Peyer's patch (tissue), 4 donors: ENCODE results near the gene OGFRL1. TPM values are rescaled to one million over a fixed set of nuclear protein-coding genes. Genes with fewer than 3 reads are reported as not detected.

Experiments used
- DNase-seq, 3 donors: peaks; one replicate each; pipeline ENCODE4 v3.0.0-alpha.2; 2017 to 2019
- H3K27ac ChIP-seq, 4 donors: fragments of 200-600 bp; sonication (generic); one replicate each; pipeline ENCODE4 v1.5.1; 2016 to 2019
- H3K27me3 ChIP-seq, 2 donors: fragments of 200-600 bp; sonication (generic); one replicate each; pipeline ENCODE4 v1.5.1; 2019
- H3K36me3 ChIP-seq, 3 donors: fragments of 200-600 bp; sonication (generic); one replicate each; pipeline ENCODE4 v1.5.1; 2016 to 2019
- H3K4me1 ChIP-seq, 4 donors: fragments of 200-600 bp; sonication (generic); one replicate each; pipeline ENCODE4 v1.5.1; 2016 to 2019
- H3K4me3 ChIP-seq, 4 donors: fragments of 200-600 bp; sonication (generic); 1 replicate in 3 of 4; 2 replicates in 1 of 4; pipeline ENCODE4 v1.5.1; 2016 to 2019; ENCODE audit warnings: mild to moderate bottlenecking in 1 of 4
- H3K9me3 ChIP-seq, 4 donors: fragments of 200-600 bp; sonication (generic); one replicate each; pipeline ENCODE4 v1.5.1; 2016 to 2019; ENCODE audit warnings: mild to moderate bottlenecking in 1 of 4
- POLR2A ChIP-seq, 2 donors: fragments of 450-650 bp; IDR thresholded peaks; one replicate each; pipeline ENCODE4 v1.5.1; 2017; ENCODE audit warnings: antibody characterized with exemption in 2 of 2, mild to moderate bottlenecking in 2 of 2, moderate library complexity in 2 of 2
- total RNA-seq, 4 donors: library from RNA; depleted of rRNA; stranded (reverse); fragments of >200 nt; gene quantifications; one replicate each; pipeline ENCODE4 v1.1.0, GENCODE V29; 2016
- TF ChIP-seq, protein P1 (sequence below), 6 experiments: fragments of 450-650 bp in 4 of 6; fragments of 200-600 bp in 2 of 6; sonication (generic) in 1 of 6; IDR thresholded peaks; one replicate each; pipeline ENCODE4 v1.5.1; 2017 to 2019; ENCODE audit warnings: antibody characterized with exemption in 6 of 6, mild to moderate bottlenecking in 3 of 6, moderate library complexity in 1 of 6

The OGFRL1 gene
- total RNA-seq = 10 to 100 TPM in 1 of 4 donors, 1 to 10 TPM in 3; 3.0 to 36.3 (median 5.5) TPM

DNA sequence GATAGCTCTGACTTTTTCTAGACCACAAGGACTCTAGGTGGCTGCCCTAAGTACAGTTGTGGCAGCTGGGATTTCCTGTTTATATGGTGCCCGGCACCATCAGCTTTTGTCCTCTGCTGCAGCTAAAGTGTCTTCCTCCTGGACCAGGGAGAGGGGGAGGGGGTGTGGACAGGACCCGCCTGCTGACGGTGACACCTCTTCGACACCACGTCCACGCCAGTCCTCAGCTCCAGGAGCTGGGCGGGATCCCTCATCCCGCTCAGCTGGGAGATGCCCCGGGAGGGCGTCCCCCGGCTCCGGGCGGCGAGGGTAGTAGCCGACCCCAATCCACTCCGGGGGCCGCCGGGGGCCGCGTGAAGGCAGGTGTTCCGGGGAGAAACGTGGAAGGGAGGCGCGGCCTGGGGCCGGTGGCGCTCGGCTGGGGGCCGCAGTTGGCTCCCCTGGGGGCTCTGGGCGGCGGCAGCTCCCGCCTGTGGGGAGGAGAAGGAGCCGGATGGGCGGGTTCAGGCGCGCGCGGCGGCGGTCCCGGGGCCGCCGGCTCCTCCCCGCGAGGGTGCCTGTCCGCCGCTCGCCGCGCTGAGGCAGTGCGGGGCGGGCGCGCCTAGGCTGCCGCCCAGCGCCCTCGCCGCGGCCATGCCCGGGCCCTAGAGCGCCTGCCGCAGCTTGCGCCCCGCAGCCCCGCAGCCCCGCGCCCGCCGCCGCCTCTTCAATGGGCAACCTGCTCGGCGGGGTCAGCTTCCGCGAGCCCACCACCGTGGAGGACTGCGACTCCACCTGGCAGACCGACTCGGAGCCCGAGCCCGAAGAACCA lies at the start of gene OGFRL1:
Gene OGFRL1 (plus strand): TSS at position 584 of the 811 bp plus-strand sequence. CDS start 126 bp downstream, at position 710.
- H3K9me3 ChIP-seq = no peaks in the 10 kb centered on the region
- no peaks in the 10 kb centered on the region for H3K36me3 ChIP-seq

DNA sequence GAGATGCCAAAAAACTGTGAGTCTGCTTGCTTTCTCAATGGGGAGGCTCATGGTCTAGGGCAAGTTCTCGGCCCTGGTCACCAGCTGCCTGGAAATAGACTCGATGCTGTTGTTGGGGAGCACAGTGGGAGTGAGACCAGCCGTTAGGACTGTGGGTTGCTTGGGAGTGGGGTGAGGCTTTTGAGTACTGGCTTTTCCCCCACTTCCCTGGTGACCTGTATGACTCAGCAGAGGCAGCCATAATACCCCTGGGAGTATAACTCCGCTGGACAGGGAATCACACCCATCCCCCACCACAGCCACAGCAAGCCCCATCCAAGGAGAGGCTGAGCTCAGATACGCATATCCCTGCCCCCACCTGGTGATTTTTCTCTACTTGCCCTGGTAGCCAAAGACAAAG lies 48.9 kb upstream of the OGFRL1 start:
- no peaks in the 10 kb centered on the region for H3K9me3 ChIP-seq
- no peaks in the 10 kb centered on the region for H3K4me1 ChIP-seq
- H3K4me3 ChIP-seq = no peak overlapping the region
- no peak for DNase-seq
- no peaks in the 10 kb centered on the region for H3K27me3 ChIP-seq
- H3K27ac ChIP-seq = no peak overlapping the region
- no peaks in the 10 kb centered on the region for H3K36me3 ChIP-seq
- TF ChIP-seq, protein P1, sequence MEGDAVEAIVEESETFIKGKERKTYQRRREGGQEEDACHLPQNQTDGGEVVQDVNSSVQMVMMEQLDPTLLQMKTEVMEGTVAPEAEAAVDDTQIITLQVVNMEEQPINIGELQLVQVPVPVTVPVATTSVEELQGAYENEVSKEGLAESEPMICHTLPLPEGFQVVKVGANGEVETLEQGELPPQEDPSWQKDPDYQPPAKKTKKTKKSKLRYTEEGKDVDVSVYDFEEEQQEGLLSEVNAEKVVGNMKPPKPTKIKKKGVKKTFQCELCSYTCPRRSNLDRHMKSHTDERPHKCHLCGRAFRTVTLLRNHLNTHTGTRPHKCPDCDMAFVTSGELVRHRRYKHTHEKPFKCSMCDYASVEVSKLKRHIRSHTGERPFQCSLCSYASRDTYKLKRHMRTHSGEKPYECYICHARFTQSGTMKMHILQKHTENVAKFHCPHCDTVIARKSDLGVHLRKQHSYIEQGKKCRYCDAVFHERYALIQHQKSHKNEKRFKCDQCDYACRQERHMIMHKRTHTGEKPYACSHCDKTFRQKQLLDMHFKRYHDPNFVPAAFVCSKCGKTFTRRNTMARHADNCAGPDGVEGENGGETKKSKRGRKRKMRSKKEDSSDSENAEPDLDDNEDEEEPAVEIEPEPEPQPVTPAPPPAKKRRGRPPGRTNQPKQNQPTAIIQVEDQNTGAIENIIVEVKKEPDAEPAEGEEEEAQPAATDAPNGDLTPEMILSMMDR (IDR thresholded peaks at IDR 0.05) = no peak
- TF ChIP-seq POLR2A (IDR thresholded peaks at IDR 0.05) = no peak

More for the DNA sequence above, at the start of gene OGFRL1:
- Histone ChIP-seq H3K4me1 (peaks cover 0 to 7% (median 3%) of the 10 kb centered on the region in 4 donors), H3K27ac (peak within 1 kb of the TSS; percentile 82 to 96 (median 94)), H3K27me3 (no peaks in the 10 kb centered on the region), H3K4me3 (peak within 1 kb of the TSS; percentile 66 to 93 (median 74))
- peak; percentile 76 to 93 (median 91) for DNase-seq
- TF ChIP-seq, protein P1 (IDR thresholded peaks at IDR 0.05) = peak in 2 of 6 experiments; percentile 36 to 45
- TF ChIP-seq POLR2A (IDR thresholded peaks at IDR 0.05) = peak; percentile 20 to 78

DNA sequence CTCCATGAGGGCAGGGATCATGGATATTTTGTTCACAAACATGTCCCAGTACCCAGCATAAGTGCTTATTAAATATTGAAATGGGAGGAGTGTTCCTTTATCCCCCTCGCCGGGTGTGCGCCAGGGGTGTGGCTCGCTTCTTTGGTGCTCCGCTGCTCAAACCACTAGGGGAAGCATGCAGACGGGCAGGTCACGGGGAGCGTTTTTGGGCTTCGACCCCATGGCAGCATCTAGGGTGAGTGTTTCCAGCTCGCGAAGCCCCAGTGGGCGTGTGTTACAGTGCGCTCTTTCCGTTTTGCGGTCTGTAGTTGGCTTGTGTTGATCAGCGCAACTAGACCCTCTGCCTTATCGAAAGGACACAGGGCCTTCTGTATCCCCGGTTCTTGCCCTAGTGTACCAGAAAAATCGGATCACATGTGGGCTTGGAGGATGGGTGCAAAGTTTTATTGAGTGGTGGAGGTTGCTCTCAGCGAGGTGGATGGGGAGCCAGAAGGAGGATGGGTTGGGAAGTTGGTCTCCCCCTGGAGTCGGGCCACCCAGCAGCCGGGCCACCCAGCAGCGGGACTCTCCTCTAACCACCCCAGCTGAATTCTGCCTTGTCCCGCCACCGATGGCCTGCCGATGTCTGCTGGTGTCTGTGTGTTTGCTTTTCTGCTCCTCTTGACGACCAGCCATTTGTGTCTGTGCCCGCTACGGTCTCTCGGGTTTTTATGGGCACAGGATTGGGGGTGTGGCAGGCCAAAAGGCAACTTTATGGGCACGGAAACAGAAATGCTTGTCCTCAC lies 43.2 kb upstream of the OGFRL1 start:
- no peaks in the 10 kb centered on the region for H3K36me3 ChIP-seq
- no peaks in the 10 kb centered on the region for H3K27me3 ChIP-seq
- no peak for DNase-seq
- TF ChIP-seq, protein P1 (IDR thresholded peaks at IDR 0.05) = no peak
- no peak for TF ChIP-seq POLR2A (IDR thresholded peaks at IDR 0.05)
- H3K27ac ChIP-seq = no peak overlapping the region
- no peak overlapping the region for H3K4me3 ChIP-seq
- no peaks in the 10 kb centered on the region for H3K4me1 ChIP-seq
- H3K9me3 ChIP-seq = no peaks in the 10 kb centered on the region

DNA sequence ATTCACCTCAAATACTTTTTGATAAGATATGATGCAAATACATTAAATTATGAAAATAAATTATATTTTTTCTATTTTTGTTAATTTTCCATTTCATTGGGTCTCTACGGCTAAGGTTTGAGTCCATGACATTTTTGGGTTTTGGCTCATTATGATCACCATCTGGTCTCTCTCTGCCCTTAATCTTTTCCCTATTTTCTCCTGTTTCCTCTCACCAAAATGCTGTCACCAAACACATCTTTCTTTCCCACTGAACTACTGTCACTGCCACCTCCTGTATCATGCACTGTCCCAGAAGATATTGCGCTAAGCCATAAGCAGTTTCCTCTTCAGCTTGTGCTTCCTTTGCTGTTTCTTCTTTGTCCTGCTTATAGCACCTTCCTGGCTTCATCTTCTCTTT lies 42.0 kb upstream of the OGFRL1 start:
- no peaks in the 10 kb centered on the region for H3K27me3 ChIP-seq
- TF ChIP-seq, protein P1 (IDR thresholded peaks at IDR 0.05) = no peak
- no peak for TF ChIP-seq POLR2A (IDR thresholded peaks at IDR 0.05)
- H3K4me3 ChIP-seq = no peak overlapping the region
- H3K4me1 ChIP-seq = no peaks in the 10 kb centered on the region
- H3K27ac ChIP-seq = no peak overlapping the region
- H3K9me3 ChIP-seq = no peaks in the 10 kb centered on the region
- DNase-seq = no peak
- H3K36me3 ChIP-seq = no peaks in the 10 kb centered on the region

DNA sequence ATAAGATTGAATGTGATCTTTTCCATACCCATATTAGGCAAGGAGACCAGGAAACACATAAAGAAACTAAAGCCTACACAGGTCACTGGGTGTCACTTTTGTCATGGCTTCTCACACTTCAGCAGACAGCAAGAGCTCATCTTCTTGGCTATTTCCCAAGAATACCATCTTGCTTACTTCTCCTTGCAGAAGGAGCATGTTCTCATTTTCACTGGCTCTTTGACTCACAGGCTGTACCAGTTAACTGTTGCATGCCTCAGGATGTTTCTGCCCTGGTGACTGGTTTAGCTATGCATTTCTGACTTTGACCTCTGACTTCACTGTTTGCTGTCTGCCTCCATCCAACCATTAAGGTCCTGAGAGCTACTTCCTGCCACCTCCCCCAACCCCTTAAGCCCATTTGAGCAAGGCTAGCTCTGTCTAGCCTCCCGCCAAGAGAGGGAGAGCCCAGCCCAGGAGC lies 40.3 kb upstream of the OGFRL1 start:
- Histone ChIP-seq H3K4me1 (no peaks in the 10 kb centered on the region), H3K4me3 (no peak overlapping the region), H3K27ac (no peak overlapping the region), H3K36me3 (no peaks in the 10 kb centered on the region), H3K27me3 (no peaks in the 10 kb centered on the region), H3K9me3 (no peaks in the 10 kb centered on the region)
- TF ChIP-seq, protein P1 (IDR thresholded peaks at IDR 0.05) = no peak
- no peak for TF ChIP-seq POLR2A (IDR thresholded peaks at IDR 0.05)
- no peak for DNase-seq
